Panc1 (cell line): ENCODE results near the gene SCN8A.

Source experiments
- POLR2AphosphoS5 ChIP-seq: IDR thresholded peaks from 2 replicates; pipeline ENCODE4 v1.6.1; 2012; ENCODE audit warnings: mild to moderate bottlenecking, low read depth, low read length, moderate library complexity
- SIN3A ChIP-seq: IDR thresholded peaks from 2 replicates; pipeline ENCODE4 v1.6.1; 2012; ENCODE audit warnings: low read depth, mild to moderate bottlenecking, low read length, moderate library complexity, borderline replicate concordance; ENCODE audit not compliant: insufficient read depth
- TCF7L2 ChIP-seq: IDR thresholded peaks from 2 replicates; pipeline ENCODE4 v1.6.1; 2011; ENCODE audit warnings: mild to moderate bottlenecking, low read depth, low read length, inconsistent platforms
- TF ChIP-seq, protein P1 (sequence below): fragments of 450-650 bp; IDR thresholded peaks from 2 replicates; pipeline ENCODE4 v1.5.1; 2017; ENCODE audit warnings: mild to moderate bottlenecking

DNA sequence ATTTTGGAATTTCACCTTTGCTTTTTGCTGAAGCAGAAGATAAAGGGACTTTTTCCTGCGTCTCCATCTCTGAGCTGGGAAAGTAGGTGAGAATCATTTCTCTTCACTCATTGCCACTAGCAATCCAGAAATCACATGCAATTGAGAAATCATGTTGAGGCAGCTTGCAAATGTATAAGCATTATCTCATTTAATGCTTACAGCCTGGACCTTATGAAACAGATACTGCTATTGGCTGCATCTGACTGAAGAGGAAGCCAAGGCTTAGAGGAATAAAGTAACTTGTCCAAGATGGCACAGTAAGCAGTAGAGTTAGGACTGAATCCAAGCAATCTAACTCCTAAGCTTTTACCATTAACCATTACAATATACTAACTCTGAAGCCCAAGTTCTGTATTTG is 135.1 kb downstream of the SCN8A start:
- TF ChIP-seq, protein P1, sequence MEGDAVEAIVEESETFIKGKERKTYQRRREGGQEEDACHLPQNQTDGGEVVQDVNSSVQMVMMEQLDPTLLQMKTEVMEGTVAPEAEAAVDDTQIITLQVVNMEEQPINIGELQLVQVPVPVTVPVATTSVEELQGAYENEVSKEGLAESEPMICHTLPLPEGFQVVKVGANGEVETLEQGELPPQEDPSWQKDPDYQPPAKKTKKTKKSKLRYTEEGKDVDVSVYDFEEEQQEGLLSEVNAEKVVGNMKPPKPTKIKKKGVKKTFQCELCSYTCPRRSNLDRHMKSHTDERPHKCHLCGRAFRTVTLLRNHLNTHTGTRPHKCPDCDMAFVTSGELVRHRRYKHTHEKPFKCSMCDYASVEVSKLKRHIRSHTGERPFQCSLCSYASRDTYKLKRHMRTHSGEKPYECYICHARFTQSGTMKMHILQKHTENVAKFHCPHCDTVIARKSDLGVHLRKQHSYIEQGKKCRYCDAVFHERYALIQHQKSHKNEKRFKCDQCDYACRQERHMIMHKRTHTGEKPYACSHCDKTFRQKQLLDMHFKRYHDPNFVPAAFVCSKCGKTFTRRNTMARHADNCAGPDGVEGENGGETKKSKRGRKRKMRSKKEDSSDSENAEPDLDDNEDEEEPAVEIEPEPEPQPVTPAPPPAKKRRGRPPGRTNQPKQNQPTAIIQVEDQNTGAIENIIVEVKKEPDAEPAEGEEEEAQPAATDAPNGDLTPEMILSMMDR: no peak
- TF ChIP-seq POLR2AphosphoS5: no peak
- no peak for TF ChIP-seq TCF7L2
- no peak for TF ChIP-seq SIN3A
